ENCODE data around the gene FAM78B.

FAM78B gene

DNA sequence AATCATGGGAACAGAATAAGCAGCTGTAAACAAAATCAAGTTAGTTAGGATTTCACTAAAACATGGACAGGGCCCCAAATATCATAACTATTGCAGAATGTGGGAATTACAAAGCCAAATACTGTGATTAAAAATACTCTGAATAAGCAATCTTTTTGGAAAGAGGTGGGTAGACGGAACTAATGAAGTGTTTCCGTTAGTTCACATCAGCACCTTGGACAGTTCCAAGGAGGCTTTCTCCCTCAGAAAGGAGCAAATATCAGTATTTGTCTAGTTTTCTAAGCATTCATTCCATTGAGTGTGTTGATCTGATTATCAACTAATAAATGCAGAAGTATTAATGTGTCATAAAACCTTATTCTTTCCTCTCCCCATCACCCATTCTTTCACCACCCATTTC lies 97.4 kb downstream of the FAM78B start:
- no peak for DNase-seq (ENCODE audit: low read depth in 2 of 2)

GRCh38 chr1:166066107-166066506 lies 100.7 kb downstream of the FAM78B start:
- no peak for DNase-seq (ENCODE audit: low read depth in 2 of 2)

- DNase-seq (ENCODE audit: low read depth in 2 of 2), result no peak
Measured at GRCh38 chr1:166064951-166065350, 101.8 kb downstream of the FAM78B start.

DNA sequence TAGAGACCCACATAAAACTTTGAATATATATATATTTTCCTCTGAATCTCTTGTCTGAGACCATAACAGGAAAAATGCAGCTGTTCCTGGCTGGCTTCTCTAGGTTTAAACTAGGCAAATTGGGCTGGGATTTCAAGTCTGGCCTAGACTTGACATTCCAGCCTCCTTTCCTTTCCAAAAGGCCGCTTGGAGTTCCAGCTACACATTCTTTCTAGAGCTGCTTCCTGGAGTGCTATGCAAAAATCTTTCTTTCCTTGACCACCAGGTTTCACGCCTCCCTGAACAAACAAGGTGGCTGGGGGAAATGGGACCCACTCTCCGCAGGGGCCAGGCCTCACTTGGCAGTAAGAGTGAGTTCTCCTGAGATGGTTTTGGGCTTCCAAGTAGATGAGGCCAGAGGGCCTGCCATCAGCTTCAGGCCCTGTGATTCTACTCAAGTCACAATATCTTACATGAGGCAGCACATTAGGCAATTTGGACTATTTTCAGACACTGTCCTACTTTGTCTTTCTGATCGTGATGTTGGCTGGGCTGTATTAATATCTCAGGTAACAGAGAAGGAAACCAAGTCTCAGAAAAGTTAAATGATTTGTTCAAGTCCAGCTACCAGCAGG lies 102.4 kb downstream of the FAM78B start:
- no peak for DNase-seq (ENCODE audit: low read depth in 2 of 2)

DNA sequence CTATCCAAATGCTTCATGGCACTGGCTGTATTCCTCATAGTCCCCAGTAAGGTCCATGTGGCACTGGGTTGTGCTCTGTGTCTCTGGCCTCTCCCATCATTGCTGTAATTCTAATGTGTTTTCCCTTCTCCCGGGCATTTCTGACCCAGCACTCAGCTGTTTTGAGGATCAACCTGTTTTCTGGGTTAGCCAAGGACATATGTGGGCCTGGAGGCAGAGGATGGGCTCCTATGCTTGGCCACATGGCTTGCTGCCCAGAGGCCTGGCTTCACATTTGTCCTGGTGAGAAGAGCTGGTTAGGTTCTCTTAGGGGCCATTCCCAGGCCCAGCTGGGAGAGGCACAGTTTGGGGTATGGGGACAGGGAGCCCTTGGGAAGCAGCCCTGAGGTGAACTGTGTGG lies 103.1 kb downstream of the FAM78B start:
- no peak for DNase-seq (ENCODE audit: low read depth in 2 of 2)

DNA sequence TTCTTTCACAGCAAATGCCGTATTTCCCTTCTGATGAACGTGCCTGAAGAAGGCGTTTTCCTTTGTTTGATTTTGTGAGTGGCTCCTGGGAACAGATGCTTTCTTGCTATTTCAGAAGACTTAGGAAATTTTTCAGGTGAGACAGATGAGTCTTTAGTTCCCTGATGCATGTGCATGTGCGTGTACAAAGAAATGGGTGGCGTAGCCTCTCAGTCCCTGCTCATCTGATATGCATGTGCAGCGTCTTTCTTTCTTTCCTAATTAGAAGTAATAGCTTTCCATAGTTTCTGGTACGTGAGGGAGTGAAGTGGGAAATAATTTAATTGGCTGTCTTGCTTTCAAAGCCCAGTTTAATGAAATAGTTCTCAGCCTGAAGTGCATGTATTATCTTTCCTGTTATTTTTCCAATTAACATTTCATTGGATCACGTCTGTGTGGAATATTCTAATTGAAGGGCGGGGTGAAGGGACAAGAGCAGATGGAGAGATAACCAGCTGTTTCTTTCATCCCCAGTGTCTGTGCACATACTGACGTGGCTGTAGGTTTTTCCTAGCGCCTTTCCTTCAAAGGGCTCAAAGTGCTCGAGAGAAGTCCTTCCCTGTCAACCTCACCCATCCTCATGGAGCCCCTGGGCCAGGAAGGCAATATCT lies 104.3 kb downstream of the FAM78B start:
- DNase-seq (ENCODE audit: low read depth in 2 of 2), result no peak

DNA sequence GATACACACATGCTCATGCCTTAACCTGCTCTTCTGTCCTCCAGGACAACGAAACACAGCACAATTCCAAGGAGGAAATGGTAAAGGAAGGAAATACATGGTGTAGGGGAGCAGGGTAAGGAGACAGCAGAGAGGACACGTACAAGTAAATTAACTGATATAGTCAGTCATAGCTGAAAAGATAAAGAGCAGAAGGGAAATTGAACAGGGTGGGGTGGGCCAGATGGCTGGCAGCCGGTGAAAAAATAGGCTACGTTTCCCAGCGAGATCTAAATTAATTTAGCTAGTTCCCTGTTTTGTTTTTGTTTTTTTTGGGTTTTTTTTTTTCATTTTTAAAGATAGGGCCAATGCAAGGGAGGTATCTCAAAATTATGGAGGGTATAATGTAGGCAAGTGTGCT lies 109.2 kb downstream of the FAM78B start:
- DNase-seq (ENCODE audit: low read depth in 2 of 2), result no peak

DNA sequence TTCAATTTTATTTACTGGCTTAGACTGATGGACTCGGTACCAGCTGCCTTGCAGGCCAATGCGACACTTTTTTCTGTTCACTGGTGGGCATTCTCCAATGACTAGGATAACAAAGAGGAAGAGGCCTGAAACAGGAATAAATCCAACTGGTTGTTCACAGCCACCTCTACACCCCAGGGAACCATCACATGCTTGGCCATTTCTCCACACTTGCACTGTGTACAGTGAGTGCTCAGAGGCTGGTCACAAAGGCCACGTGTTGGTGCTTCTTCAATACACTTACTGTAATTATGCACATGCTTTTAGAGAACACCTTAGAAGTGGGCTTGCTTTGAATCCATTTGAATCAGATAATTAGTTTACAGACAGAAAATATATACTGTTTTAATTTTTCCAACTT lies 113.4 kb downstream of the FAM78B start:
- DNase-seq (ENCODE audit: low read depth in 2 of 2), result no peak

GRCh38 chr1:166040202-166040997 lies 126.4 kb downstream of the FAM78B start:
- no peak for DNase-seq (ENCODE audit: low read depth in 2 of 2)

DNA sequence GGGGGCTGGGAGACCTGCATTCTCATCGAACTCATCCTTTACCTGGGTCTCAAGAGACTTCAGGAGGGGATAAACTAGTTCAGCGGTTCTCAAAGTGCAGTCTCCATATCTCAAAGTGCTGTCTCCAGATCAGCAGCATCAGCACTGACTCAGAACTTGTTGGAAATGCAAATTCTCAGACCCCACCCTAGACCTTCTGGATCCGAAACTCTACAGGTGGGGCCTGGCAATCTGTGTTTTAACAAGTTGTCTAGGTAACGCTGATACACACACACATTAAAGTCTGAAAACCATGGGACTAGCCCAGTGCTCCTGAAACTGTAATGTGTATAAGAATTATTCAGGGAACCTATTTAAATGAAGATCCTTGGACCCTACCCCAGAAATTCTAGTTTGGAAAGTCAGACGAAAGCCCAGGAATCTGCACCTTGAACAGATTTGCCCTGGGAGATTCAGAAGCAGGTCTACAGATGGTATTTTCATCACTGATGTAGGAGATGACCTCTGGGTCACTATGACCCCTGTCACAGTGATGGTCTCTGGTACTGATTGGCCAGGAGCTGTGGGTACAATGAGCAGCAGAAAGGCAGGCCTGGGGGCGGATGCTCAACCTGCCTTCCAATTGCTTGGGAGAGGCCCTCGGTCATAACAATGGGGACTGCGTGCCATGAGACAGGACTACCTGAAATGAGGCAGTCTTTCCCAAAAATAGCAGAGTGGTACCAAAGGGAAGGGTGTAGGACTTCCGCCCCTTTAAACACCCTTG lies 127.2 kb downstream of the FAM78B start:
- DNase-seq (ENCODE audit: low read depth in 2 of 2), result no peak

DNA sequence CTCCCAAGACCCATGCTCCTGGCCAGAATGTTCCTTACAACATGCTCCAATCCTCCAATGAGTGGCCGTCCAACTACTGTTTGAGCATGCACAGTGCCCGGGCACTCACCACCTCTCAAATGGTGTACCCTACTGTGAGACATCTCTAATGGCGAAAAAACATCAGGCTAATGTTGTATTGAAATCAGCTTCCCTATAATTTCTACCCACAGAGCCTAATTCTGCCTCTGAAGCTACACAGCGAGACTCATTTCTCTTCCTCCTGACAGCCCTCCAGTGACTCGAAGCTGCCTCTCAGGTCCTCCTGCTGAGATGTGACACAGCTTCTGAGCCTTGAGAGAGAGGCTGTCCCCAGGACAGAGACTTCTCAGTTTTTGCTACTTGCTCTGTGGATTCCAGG lies 130.7 kb downstream of the FAM78B start:
- no peak for DNase-seq (ENCODE audit: low read depth in 2 of 2)

- no peak for DNase-seq (ENCODE audit: low read depth in 2 of 2)
Measured at GRCh38 chr1:166032572-166033371, 134.0 kb downstream of the FAM78B start.

DNA sequence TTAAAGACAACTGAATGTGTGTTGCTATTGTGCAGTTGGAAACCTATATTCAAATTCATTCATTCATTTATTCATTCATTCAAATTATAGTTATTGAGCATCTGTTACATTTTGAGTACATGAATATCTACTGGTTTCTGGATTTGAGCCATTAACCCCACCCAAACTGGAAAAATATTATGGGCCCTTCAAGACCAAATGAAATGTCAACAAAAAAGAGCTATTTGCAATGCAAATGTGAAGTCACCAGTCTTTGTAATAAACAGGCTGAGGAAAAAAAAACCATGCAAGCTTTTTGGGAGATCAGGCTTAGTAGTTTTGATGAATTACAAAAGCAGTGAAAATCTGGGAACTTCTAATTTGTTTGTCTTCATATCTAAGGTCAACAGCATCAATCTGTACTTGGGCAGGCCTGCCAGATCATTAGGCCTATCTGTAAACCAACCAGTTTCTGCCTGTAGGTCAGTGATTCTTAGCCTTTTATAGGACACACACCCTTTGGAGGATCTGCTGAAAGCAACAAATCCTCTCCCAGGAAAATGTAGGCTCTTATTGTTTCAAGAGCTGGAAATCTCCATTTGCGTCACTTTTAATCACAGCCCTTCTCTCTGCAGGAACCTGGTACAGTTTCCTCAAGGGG lies 134.7 kb downstream of the FAM78B start:
- no peak for DNase-seq (ENCODE audit: low read depth in 2 of 2)

GRCh38 chr1:166029196-166029945 lies 137.4 kb downstream of the FAM78B start:
- no peak for DNase-seq (ENCODE audit: low read depth in 2 of 2)

GRCh38 chr1:166026555-166026954 lies 140.2 kb downstream of the FAM78B start:
- no peak for DNase-seq (ENCODE audit: low read depth in 2 of 2)

DNA sequence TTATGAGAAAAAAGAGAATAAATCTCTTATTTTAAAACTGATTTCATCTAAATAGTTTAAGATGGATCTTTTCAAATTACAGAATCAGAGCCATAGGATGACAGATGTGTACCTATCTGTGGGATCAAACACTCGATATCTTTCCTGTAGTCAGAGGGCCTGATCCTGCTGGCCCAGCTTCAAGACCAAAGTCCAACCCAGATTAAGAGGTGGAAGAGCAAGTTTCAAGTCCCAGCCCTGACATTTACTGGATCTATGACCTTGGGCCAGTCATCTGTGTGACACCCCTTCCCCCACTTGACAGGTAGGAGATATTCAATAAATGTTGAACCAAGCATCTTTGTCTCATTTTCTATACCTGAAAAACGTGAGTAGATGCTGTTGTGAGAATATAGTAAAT lies 140.7 kb downstream of the FAM78B start:
- no peak for DNase-seq (ENCODE audit: low read depth in 2 of 2)

DNA sequence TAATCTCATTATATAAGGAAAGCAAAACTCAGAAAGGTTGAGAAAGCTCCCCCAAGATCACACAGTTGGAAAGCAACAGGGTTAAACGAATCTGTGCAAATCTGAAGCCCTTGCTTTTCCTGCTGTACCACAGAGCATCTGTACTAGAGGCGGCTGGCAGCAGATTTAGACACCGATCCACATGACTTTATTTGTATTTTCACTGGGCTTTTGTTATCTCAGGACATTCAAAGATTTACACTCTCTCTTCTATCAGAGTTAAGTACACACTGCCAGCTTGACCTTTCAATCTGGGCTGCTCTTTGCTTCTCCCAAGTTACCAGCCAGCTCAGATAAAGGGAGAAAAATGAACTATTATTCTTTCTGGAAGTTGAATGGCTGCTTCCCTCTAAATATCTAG lies 146.6 kb downstream of the FAM78B start:
- no peak for DNase-seq (ENCODE audit: low read depth in 2 of 2)
